ENCODE measurements around the gene NOCT. TPM values are rescaled to one million over a fixed set of nuclear protein-coding genes. Genes with fewer than 3 reads are reported as not detected.

The NOCT gene
- total RNA-seq: 10 to 100 TPM in 2 of 3 donors, 1 to 10 TPM in 1; 7.9 to 11.6 (median 10.1) TPM
- long read RNA-seq, donor 1: 0 reads
- long read RNA-seq, donor 2, partial matches to known transcripts: 0 of 3 reads
- long read RNA-seq, donor 2, other reads (novel, unspliced or antisense): 3 of 3 reads

GRCh38 chr4:139015269-139015947, at the start of gene NOCT:
NOCT (plus strand) TSS chr4:139015781; CDS start chr4:139015982, 201 bp downstream.
- H3K9me3 ChIP-seq: no peaks in the 10 kb centered on the region
- peak within 1 kb of the TSS; percentile 75 for H3K4me3 ChIP-seq
- DNase-seq (peak; percentile 94 to 95 (median 94)), ATAC-seq (peak; percentile 91)
- TF ChIP-seq CTCF (IDR thresholded peaks at IDR 0.05): peak; percentile 17
- H3K36me3 ChIP-seq (ENCODE audit: low read depth): no peaks in the 10 kb centered on the region
- H3K4me1 ChIP-seq (ENCODE audit: low read depth): peaks cover 18% of the 10 kb centered on the region
- intact Hi-C loops (cut with DNase I, micrococcal nuclease): no loop called here

- intact Hi-C loops (cut with DNase I, micrococcal nuclease): no loop called here
- ATAC-seq (no peak), DNase-seq (no peak)
- no peak for TF ChIP-seq CTCF (IDR thresholded peaks at IDR 0.05)
- Histone ChIP-seq H3K9me3 (no peaks in the 10 kb centered on the region), H3K4me3 (no peak overlapping the region), H3K36me3 (ENCODE audit: low read depth) (no peaks in the 10 kb centered on the region), H3K4me1 (ENCODE audit: low read depth) (no peaks in the 10 kb centered on the region)
These were observed 48.3 kb upstream of the NOCT start for GRCh38 chr4:138967313-138967712.

- no peaks in the 10 kb centered on the region for H3K9me3 ChIP-seq
- no peak for DNase-seq
- no peak overlapping the region for H3K4me3 ChIP-seq
- no peaks in the 10 kb centered on the region for H3K4me1 ChIP-seq (ENCODE audit: low read depth)
- H3K36me3 ChIP-seq (ENCODE audit: low read depth): no peaks in the 10 kb centered on the region
- intact Hi-C loops (cut with DNase I, micrococcal nuclease): no loop called here
- TF ChIP-seq CTCF (IDR thresholded peaks at IDR 0.05): no peak
- ATAC-seq: no peak
These were observed 42.4 kb upstream of the NOCT start for GRCh38 chr4:138972956-138973801.

GRCh38 chr4:138975225-138975624, 40.4 kb upstream of the NOCT start:
- Histone ChIP-seq H3K4me1 (ENCODE audit: low read depth) (no peaks in the 10 kb centered on the region), H3K9me3 (no peaks in the 10 kb centered on the region), H3K36me3 (ENCODE audit: low read depth) (no peaks in the 10 kb centered on the region), H3K4me3 (no peak overlapping the region)
- ATAC-seq: no peak
- no peak for TF ChIP-seq CTCF (IDR thresholded peaks at IDR 0.05)
- intact Hi-C loops (cut with DNase I, micrococcal nuclease): no loop called here
- no peak for DNase-seq

GRCh38 chr4:138976526-138976925, 39.1 kb upstream of the NOCT start:
- Histone ChIP-seq H3K4me1 (ENCODE audit: low read depth) (no peaks in the 10 kb centered on the region), H3K36me3 (ENCODE audit: low read depth) (no peaks in the 10 kb centered on the region), H3K4me3 (no peak overlapping the region), H3K9me3 (no peaks in the 10 kb centered on the region)
- intact Hi-C loops (cut with DNase I, micrococcal nuclease): no loop called here
- DNase-seq (no peak), ATAC-seq (no peak)
- no peak for TF ChIP-seq CTCF (IDR thresholded peaks at IDR 0.05)
